HG02884 (cell line): ENCODE results near the gene TMEM184B.
A peak's percentile ranks its signal among the peaks of the same experiment; 100 is the strongest.

Experiments used
- ATAC-seq: cut with Tn5 transposase; IDR thresholded peaks from one replicate; pipeline ENCODE4 v1.9.1; 2021; ENCODE audit warnings: mild to moderate bottlenecking, moderate library complexity; ENCODE audit not compliant: unreplicated experiment

The TMEM184B gene

DNA sequence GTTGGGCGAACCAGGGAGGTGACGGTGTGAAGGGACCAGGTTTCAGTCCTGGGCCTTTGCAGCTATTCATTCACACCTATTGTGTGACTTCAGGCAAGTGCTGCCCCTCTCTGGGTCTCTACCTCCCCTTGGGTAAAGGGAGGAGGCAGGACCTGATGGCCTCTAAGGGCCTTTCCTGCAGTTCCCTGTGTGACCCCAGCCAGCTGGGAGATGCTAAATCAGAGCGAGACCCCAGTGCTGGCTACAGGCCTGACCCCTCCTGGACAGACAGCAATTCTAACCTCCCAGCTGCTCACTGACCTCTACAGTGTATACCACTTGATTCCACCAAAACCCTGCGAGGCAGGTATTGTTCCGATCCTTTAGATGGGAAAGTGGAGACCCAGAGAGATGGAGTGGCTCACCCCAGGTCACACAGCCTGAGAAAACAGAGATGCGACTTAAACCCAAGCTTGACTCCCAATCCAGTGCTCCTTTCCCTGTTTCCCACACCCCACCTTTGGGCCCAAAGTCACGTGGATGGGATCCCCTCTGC, 64.8 kb downstream of the TMEM184B start:
- ATAC-seq, result no peak

DNA sequence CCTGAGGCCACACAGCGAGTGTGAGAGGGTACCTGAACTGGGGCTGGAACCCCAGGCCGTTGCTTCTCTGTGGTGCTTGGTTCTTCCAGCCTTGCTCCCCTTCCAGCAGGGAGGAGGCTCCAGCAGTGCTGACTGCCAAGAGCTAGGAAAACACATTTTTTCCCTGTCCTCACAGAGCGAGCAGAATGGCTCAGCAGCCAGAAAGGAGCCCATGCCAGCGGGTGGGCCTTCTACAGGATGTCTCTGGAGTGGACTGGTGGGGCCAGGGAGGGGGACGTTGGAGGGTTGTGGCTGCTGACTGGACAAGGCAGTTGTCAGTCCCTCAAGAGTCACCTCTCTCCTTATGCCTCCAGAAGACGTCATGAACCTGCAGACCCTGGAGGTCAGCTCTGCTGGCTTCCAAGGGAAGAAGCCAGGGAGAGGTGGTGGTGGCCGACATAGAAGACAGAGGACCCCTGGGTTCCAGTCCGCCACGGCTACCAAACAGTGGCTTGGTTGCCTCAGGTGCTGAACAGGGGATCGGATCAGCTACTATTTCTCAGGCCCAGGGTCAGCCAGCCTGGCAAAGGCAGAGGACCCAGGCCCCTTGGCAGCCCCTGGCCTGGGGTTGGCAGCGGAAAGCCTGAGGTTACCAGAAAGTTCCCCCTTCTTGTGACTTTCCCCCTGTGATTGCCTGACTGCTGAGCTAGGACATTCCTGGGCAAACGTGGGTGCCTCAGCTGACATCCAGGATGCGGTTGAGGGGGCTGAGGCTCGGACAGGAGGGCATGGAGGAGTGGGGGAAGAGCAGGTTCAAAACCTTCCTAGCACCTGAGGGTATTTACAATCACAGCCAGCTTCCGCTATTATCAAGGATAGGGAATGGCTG, 67.3 kb downstream of the TMEM184B start:
- no peak for ATAC-seq

DNA sequence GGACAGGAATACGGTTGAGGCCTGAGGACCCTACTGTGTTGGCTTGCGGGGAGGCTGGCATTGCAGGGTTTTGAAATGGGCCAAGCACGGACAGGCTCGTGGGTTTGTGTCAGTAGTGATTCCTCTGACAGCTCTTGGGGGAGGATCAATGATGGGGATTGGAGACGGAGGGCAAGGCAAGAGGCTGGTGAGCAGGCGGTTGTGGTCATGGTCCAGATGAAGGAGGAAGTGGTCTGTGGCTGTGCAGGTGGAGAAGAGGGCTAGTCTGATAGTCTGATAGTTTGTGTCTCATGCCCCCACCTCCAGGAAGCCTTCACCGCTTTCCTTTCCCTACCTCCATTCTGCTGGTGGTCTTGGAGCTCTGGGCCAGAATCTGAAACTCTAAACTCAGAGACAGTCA, 68.0 kb downstream of the TMEM184B start:
- ATAC-seq, result no peak

DNA sequence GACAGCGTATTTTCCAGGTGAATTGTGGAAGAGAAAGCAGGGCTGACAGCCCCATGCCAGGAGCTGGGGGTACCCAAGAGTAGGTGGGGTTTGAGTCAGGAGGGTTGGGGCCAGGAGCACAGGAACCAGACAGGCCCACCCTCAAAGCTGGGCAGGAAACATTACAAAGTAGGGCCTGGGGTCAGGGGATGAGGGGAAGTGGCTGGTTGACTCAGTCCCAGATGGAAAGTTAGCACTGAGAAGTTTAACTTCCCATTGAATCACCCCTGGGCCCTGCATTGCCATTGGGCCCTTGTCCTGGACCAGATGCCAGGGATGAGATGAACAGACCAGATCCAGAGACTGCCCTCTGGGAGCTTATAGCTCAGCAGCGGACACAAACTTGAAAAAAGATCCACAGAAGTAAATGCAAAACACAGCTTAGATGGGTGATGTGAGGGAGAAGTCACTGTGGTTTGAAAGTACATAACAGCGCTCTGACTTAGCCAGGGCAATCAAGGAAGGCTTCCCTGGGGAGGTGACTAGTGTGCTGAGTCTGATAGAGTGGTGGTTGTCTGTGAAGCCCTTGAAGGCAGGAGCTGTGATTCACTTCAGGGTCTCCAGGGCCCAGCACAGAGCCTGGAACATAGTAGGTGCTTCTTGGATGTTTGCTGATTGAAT, 68.8 kb downstream of the TMEM184B start:
- ATAC-seq, result no peak

DNA sequence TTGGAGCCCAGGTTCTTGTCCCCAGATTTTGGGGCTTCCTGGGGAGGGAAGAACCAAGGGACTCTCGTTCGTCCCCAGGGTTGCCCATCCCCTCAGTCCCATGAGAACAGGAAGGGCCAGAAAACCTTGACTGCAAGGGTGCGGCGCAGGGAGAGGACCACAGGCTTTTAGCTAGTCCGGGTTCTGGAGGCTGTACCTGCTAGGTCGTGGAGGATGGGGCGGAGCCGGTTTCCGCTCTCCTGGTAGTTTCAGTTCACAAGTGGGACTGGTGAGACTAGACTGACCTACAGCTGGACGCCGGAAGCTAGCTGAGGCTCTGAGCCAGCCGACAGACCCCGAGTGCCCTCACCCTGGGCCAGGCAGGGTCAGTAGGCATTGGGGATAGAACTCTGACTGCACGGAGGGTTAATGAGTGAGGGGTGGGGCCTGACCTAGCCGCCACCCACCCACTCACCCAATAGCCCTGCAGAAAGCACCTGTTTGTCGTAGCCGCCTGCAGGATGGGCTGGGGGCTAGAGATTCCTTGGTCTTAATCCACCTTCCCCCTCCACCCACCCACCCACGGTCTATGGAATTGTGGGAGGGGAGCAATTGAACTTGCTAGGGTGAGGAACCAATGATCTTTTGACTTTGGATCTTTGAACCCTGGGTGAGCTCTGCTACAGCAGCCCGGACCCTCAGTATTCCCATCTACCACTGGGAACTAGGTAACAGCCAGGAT, 69.6 kb downstream of the TMEM184B start:
- ATAC-seq, result no peak

DNA sequence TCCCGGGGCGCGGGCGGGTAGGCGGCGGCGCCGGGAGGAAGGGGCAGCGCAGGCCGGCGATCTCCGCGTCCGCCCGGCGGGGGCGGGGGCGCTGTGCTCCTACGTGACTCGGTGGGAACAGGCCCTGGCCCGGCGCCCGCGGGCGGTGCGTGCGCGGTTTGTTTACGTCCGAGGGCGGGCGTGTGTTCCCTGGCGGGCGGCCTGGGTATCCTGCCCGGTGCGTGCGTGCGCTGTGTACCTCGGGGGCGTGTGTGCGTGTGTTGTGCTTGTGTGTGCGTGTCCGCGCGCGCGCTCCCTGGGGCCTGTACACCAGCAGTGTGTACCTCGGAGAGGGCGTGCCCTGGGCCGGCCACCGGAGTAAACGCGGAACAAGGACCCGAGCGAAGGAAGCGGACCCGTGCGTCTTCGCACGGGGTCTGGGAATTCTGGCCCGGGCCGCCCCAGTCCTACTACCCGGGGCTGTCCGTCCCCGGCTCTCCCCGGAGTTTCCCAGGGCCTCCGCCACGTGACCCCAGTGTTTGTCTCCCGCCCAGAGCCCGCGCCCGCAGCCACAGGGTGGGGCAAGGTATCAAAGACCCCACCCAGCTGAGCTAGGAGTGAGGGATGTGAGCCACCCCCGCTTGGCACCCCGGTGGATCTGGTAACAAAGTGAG, 70.2 kb downstream of the TMEM184B start:
- ATAC-seq, result peak; percentile 11

DNA sequence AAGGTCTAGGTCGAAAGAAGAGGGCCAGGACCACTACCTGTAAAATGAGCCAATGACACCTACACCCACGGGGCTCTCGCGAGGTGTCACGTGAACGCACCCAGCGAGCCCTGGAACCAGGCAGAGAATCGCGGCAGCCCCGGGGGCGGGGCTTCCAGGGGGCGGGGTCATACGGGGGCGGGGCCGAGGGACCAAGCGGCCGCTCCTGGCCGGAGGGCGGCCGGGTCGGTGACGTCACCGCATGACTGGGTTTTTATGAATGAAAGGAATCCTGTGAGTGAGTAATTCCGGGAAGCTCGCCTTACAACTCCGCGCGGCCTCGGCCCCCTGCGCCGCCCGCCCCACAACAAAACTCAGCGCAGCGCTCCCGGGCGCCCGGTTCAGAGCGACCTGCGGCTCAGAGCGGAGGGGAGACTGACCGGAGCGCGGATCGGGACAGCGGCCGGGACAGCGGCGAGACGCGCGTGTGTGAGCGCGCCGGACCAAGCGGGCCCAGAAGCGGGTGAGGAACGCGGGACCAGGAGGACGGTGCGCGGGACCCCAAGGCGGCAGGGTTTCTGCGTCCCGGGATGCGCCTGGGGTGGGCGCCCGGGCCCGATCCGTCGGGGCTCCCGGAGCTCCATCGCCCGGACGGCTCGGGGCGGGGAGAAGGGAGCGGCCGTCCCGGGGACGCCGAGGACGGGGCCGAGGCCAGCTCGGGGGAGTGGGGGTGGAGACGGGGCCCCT, 70.9 kb downstream of the TMEM184B start, which contains the start of gene MAFF:
MAFF (plus strand) TSS at position 284 of the 726 bp plus-strand sequence. CDS start 11,860 bp downstream, outside the sequence.
- peak; percentile 54 for ATAC-seq

DNA sequence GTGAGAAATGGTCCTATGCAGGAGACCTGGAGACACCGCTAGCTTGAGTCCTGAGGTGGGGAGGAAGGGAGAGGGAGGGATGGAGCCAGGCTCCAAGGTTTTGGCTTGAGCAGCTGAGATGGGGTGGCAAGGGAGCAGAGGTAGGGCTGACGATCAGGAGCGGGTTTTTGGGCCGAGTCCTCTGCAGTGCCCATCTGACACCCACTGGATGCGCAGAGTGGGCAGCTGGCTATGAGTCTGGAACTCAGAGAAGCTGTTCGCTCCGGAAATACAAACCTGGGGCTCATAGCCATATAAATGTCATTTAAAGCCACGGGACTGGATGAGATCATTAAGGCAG, 71.5 kb downstream of the TMEM184B start:
- no peak for ATAC-seq

DNA sequence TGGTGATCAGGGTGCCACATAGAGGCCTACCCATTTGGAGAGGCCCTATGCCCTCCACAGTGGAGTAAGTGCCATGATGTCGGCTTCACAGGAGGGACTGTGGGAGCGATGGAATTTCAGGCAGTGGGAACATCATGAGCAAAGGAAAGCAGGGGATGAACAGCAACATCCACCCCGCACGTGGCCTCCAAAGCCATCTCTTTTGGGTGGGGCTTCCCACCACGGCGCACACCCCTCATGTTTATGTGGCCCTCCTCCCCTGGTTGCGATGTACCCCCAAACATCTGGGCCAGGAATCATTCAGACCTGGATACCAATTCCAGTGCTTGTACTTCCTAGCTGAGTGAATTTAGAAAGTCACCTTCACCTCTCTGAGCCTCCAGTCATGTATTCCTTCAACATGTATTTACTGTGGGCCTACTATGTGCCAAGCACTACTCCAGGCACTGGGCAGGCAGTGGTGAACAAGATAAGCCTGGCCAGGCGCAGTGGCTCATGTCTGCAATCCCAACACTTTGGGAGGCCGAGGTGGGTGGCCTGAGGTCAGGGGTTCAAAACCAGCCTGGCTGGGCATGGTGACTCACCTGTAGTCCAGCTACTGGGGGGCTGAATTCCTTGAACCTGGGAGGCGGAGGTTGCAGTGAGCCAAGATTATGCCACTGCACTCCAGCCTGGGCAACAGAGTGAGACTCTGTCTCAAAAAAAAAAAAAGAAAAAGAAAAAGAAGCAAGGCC, 72.8 kb downstream of the TMEM184B start:
- no peak for ATAC-seq

DNA sequence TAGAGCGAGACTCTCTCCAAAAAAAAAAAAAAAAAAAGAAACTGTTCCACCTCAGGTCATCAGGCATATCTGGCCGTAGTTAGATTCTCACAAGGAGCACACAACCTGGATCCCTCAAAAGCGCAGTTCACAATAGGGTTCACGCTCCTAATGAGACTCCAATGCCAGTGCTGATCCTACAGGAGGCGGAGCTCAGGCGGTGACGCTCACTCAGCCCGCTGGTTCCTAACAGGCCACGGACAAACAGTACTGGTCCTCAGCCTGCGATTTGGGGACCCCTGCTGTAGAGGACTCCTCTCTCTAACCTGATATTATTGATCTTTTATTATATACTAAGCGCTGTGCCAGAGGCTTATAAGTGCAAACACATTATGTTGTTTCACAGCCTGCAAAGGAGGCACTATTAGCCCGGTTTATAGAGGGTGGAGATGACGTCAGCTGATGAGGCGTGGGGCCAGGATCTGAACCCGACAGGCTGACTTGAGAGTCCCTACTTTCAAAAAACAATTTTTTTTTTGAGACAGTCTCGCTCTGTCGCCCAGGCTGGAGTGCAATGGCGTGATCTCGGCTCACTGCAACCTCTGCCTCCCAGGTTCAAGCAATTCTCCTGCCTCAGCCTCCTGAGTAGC, 75.9 kb downstream of the TMEM184B start:
- no peak for ATAC-seq

DNA sequence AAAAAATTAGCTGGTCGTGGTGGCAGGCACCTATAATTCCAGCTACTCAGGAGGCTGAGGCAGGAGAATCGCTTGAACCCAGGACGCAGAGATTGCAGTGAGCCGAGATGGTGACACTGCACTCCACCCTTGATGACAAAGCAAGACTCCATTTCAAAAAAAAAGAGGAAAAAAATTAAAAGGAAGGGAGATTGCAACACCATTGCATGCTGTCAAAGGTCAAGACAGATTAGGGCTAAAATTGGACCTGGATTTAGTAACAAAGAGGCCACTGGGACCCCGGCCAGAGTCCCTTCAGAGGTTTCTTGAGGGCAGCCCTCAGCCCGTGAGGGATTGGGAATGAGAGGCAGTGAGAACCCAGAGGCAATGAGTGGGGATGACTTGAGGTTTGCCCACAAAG, 79.2 kb downstream of the TMEM184B start:
- ATAC-seq, result no peak

DNA sequence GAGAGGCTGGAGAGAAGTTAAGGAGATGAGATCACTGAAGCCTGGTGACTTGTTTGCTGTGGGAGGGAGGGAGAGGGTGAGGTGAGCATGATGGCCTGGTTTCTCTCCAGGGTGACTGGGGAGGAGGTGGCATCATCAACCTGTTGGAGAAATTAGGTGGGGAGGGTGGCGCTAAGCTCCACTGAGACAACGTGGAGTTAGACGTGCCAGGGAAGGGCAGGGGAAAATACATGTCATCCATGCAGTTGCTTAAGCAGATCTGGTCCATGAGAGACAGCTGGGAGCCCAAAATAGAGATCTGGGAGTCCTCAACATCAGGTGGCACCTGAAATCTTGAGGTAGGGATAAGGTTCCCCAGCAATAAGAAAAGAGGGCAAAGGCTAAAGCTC, 80.3 kb downstream of the TMEM184B start:
- ATAC-seq, result no peak

DNA sequence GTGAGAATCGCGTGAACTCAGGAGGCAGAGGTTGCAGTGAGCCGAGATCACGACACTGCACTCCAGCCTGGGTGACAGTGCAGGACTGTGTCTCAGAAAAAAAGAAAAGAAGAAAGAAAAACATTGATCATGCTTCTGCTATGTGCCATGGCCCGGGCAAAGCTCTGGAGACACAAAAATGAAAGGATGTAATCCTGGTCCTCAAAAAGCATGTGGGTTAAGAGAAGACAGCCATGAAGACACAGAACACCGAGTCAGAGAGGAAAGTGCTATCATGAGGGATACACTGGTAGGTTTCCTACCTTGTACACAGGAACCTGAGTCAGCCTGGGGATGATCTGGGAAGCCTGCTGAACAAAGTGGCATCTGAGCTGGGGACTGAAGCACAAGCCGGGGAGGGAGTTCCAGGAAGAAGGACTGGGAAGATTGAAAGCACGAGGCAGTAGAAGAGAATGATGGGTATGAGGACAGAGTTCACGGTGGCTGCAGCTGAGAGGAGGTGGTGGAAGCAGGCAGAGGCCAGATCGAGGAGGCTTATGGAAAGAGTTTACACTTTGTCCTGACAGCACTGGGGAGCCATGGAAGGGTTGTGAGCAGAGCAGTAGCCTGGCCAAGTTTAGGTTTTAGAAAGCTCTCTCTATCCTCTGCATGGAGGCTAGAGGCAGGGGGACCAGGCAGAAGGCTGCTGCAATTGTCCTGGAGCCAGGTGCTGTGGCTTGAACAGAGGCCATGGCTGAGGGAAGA, 80.9 kb downstream of the TMEM184B start:
- ATAC-seq, result no peak

DNA sequence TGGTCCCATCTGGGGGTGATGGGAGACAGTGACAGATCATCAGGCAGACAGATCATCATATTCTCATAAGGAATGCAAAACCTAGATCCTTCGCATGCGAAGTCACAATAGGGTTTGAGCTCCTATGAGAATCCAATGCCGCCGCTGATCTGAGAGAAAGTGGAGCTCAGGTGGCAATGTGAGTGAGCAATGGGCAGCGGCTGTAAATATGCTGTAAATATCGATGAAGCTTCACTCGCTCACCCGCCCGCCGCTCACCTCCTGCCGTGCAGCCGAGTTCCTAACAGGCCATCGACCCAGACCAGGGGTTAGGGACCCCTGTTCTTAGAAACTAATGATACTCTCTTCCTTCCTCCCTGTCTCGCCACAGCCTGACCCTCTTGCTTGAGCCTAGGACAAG, 81.8 kb downstream of the TMEM184B start:
- no peak for ATAC-seq

DNA sequence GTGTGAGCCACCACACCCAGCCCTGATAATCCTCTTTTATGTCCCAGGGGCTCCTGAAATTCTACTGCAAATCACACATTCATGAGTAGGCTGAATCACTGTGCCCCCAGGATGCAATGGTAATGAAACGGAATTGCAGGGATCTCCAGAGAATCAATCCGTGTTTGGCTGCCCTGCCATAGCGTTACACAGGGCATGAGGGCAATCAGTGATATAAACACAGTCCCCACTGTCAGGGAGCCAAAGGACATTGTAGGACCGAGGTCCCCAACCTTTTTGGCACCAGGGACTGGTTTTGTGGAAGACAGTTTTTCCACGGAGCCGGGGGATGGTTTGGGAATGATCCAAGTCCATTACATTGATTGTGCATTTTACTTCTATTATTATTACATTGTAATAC, 82.2 kb downstream of the TMEM184B start:
- no peak for ATAC-seq

DNA sequence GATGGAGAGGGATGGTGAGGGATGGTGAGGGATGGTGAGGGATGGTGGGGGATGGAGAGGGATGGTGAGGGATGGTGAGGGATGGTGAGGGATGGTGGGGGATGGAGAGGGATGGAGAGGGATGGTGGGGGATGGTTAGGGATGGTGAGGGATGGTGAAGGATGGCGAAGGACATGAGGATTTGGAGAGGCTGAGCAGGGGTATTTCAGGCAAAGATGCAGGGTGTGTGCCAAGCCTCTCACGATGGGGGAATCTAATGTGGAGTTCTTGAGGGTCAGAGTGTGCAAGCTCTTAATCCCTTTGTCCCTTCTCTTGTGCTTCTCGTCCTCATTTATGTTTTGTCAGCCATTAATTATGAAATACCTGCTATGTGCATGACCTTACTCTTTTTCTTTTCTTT, 83.7 kb downstream of the TMEM184B start:
- ATAC-seq, result no peak

DNA sequence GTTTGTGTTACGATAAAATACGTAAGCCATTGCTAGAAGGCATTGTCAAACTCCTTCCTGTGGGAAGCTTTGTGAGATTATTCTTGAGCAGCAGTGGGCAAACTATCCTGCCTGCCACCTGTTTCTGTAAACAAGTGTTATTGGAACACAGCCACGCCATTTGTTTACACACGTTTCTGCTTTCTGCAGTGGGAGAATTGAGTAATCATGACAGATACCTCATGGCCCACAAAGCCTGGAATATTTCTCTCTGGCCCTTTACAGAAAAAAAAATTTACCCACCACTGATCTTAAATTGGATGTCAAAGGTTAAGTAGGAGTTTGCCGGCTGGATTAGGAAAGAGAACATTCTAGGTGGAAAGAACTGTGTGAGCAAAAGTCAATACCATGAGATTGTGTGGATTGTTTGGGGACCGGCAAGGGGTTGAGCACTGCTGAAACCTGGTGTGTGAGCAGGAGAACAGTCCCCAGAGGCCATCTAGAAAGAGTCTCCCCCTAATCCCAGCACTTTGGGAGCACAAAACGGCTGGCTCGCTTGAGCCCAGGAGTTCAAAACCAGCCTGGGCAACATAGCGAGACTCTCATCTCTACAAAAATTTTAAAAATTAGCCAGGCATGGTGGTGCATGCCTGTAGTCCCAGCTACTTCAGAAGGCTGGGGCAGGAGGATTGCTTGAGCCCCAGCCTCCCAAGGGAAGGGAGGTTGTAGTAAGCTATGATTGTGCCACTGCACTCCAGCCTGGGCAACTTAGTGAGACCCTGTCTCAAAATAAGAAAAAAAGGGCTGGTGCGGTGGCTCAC, 85.2 kb downstream of the TMEM184B start:
- ATAC-seq, result no peak

DNA sequence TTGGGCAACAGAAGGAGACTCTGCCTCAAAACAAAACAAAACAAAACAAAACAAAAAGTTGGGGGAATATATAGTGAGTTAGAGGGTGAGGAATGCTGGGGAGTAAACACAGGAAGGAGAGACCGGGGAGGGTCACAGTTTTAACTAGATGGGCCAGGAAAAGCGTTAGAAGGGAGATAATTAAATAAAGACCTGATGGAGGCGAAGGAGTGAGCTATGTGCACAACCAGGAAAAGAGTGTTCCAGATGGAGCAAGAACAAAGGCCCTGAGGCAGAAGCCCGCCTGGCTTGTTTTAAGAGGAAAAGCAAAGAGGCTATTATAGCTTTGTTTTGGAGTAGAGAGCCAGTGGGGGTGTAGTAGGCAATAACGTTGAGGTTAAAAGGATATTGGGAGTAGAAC, 86.4 kb downstream of the TMEM184B start:
- no peak for ATAC-seq
